GM12878 (cell line): ENCODE data around the gene RAI14. TPM values are rescaled to one million over a fixed set of nuclear protein-coding genes. Genes with fewer than 3 reads are reported as not detected.

Source experiments
- ATAC-seq: fragments of 200-7000 bp; cut with Tn5 transposase; 3 replicates; pipeline ENCODE4 v1.9.1; 2020; ENCODE audit warnings: mild to moderate bottlenecking, moderate library complexity
- BruUV-seq: library from RNA; stranded (reverse); fragments of 400-500 nt; replicated peaks from 2 replicates; lab custom pipeline; 2021; lab: Mats Ljungman, UMichigan
- CTCF ChIA-PET: fragments of 300-600 bp; sonication (Branson Sonifier 250); formaldehyde crosslinking; extraction: SDS; loops from one replicate; lab custom pipeline; 2021; ENCODE audit warnings: inconsistent platforms; lab: Yijun Ruan, JAX
- POLR2A ChIA-PET: fragments of 350-600 bp; formaldehyde crosslinking; extraction: SDS; loops from one replicate; lab custom pipeline; 2021; ENCODE audit warnings: inconsistent platforms; lab: Charles Lee
- RAD21 ChIA-PET: fragments of 300-600 bp; sonication (Branson Sonifier 250); formaldehyde crosslinking; loops from one replicate; lab custom pipeline; 2023; ENCODE audit warnings: antibody characterized with exemption; ENCODE audit not compliant: unreplicated experiment; lab: Charles Lee
- SMC1A ChIA-PET: fragments of 300-600 bp; sonication (Branson Sonifier 250); formaldehyde crosslinking; loops from one replicate; lab custom pipeline; 2023; ENCODE audit not compliant: unreplicated experiment, uncharacterized antibody; lab: Charles Lee
- DNase-seq: peaks from one replicate; pipeline ENCODE4 v3.0.0-alpha.2; 2011; ENCODE audit warnings: low read depth, low spot score
- FAIRE-seq: peaks from 3 replicates; lab custom pipeline; 2011; peaks lifted over from hg19 to GRCh38; lab: Jason Lieb, UNC
- H2AFZ ChIP-seq: 2 replicates; pipeline ENCODE4 v1.6.0; 2011; ENCODE audit warnings: low read depth, low read length, control low read depth; ENCODE audit not compliant: control insufficient read depth
- H3K27ac ChIP-seq: 2 replicates; pipeline ENCODE4 v1.5.1; 2011; ENCODE audit warnings: control low read depth; ENCODE audit not compliant: control insufficient read depth, insufficient read depth
- H3K27me3 ChIP-seq, 2 experiments: replicated peaks in 1 of 2; 2 replicates each; pipeline versions ENCODE4 v1.6.0 to v1.6.1; 2011; ENCODE audit warnings: low read length in 1 of 2; ENCODE audit not compliant: control insufficient read depth in 2 of 2, insufficient read depth in 2 of 2
- H3K36me3 ChIP-seq, 2 experiments: 2 replicates each; pipeline ENCODE4 v1.5.1; 2011; ENCODE audit warnings: low read length in 1 of 2; ENCODE audit not compliant: control insufficient read depth in 2 of 2, insufficient read depth in 2 of 2
- H3K4me1 ChIP-seq: 2 replicates; pipeline ENCODE4 v1.6.1; 2011; ENCODE audit warnings: mild to moderate bottlenecking, low read length, moderate library complexity, mixed read lengths; ENCODE audit not compliant: control insufficient read depth, insufficient read depth
- H3K4me2 ChIP-seq: 2 replicates; pipeline ENCODE4 v1.6.0; 2011; ENCODE audit warnings: control low read depth; ENCODE audit not compliant: control insufficient read depth, insufficient read depth
- H3K4me3 ChIP-seq: fragments of 200-600 bp; sonication (generic); 2 replicates; pipeline ENCODE4 v1.5.1; 2016
- H3K79me2 ChIP-seq: 2 replicates; pipeline ENCODE4 v1.6.0; 2011; ENCODE audit warnings: low read length; ENCODE audit not compliant: control insufficient read depth, insufficient read depth
- H3K9ac ChIP-seq: 2 replicates; pipeline ENCODE4 v1.8.0; 2011; ENCODE audit warnings: low read length, control low read depth, mixed read lengths; ENCODE audit not compliant: control insufficient read depth, insufficient read depth
- H3K9me3 ChIP-seq: replicated peaks from 3 replicates; pipeline ENCODE4 v1.5.1; 2011; ENCODE audit warnings: mild to moderate bottlenecking, low read length; ENCODE audit not compliant: control insufficient read depth, insufficient read depth
- H4K20me1 ChIP-seq: 2 replicates; pipeline ENCODE4 v1.6.0; 2011; ENCODE audit not compliant: control insufficient read depth, insufficient read depth
- BCL11A ChIP-seq: IDR thresholded peaks from 2 replicates; pipeline ENCODE4 v1.6.1; 2011; ENCODE audit warnings: low read depth, low read length
- BHLHE40 ChIP-seq, 2 experiments: fragments of 450-650 bp in 1 of 2; IDR thresholded peaks; 2 replicates each; pipeline ENCODE4 v1.6.1; 2011 to 2017; ENCODE audit warnings: low read depth in 2 of 2, borderline replicate concordance in 1 of 2, improper control_type of control experiment in 1 of 2, low read length in 1 of 2, mild to moderate bottlenecking in 1 of 2
- BMI1 ChIP-seq: fragments of 450-650 bp; IDR thresholded peaks from 2 replicates; pipeline ENCODE4 v1.6.1; 2016; ENCODE audit warnings: mild to moderate bottlenecking, moderate library complexity, borderline replicate concordance
- CHD2 ChIP-seq: IDR thresholded peaks from 2 replicates; pipeline ENCODE4 v1.6.1; 2011; ENCODE audit warnings: low read depth, low read length, improper control_type of control experiment, borderline replicate concordance
- FOS ChIP-seq: IDR thresholded peaks from 3 replicates; pipeline ENCODE4 v1.6.1; 2011; ENCODE audit warnings: borderline replicate concordance; ENCODE audit not compliant: insufficient read length; ENCODE audit errors: extremely low read depth
- HDGF ChIP-seq: fragments of 450-650 bp; IDR thresholded peaks from 2 replicates; pipeline ENCODE4 v1.6.1; 2016; ENCODE audit warnings: antibody characterized with exemption
- IKZF2 ChIP-seq, 2 experiments: fragments of 450-650 bp; IDR thresholded peaks; 2 replicates each; pipeline ENCODE4 v1.6.1; 2017; ENCODE audit warnings: mild to moderate bottlenecking in 2 of 2, moderate library complexity in 2 of 2
- KAT2A ChIP-seq: conservative IDR thresholded peaks from 2 replicates; pipeline ENCODE4 v1.6.1; 2011; ENCODE audit warnings: low read depth, low read length; ENCODE audit not compliant: control insufficient read depth
- NRF1 ChIP-seq: conservative IDR thresholded peaks from 2 replicates; pipeline ENCODE4 v1.6.1; 2011; ENCODE audit warnings: mild to moderate bottlenecking, low read depth, low read length, improper control_type of control experiment
- POLR2AphosphoS5 ChIP-seq: IDR thresholded peaks from 2 replicates; pipeline ENCODE4 v1.6.1; 2011; ENCODE audit warnings: mild to moderate bottlenecking, low read length, inconsistent platforms
- RELA ChIP-seq: fragments of 450-650 bp; IDR thresholded peaks from 2 replicates; pipeline ENCODE4 v1.8.0; 2014; ENCODE audit warnings: borderline replicate concordance; ENCODE audit not compliant: partially characterized antibody
- SIX5 ChIP-seq: IDR thresholded peaks from 2 replicates; pipeline ENCODE4 v1.6.1; 2011; ENCODE audit warnings: mild to moderate bottlenecking, low read depth, low read length, moderate library complexity; ENCODE audit not compliant: severe bottlenecking
- SMAD1 ChIP-seq: fragments of 450-650 bp; IDR thresholded peaks from 2 replicates; pipeline ENCODE4 v1.6.1; 2018; ENCODE audit warnings: mild to moderate bottlenecking, low read depth; ENCODE audit not compliant: partially characterized antibody
- SREBF1 ChIP-seq: IDR thresholded peaks from 2 replicates; pipeline ENCODE4 v1.6.1; 2012; ENCODE audit warnings: mild to moderate bottlenecking, low read length
- STAT1 ChIP-seq: fragments of 450-650 bp; conservative IDR thresholded peaks from 2 replicates; pipeline ENCODE4 v1.6.1; 2014; ENCODE audit warnings: antibody characterized with exemption, mild to moderate bottlenecking
- USF2 ChIP-seq: IDR thresholded peaks from 2 replicates; pipeline ENCODE4 v1.6.1; 2011; ENCODE audit warnings: low read depth, low read length, improper control_type of control experiment, borderline replicate concordance
- ZNF274 ChIP-seq: IDR thresholded peaks from one replicate; pipeline ENCODE4 v1.8.0; 2011; ENCODE audit not compliant: insufficient read length, insufficient read depth
- ZNF687 ChIP-seq: fragments of 450-650 bp; IDR thresholded peaks from 2 replicates; pipeline ENCODE4 v1.6.1; 2017; ENCODE audit warnings: mild to moderate bottlenecking, moderate library complexity
- WGBS: methylation state at CpG from one replicate; pipeline ENCODE4 v1.1.6; 2016; ENCODE audit warnings: low lambda C conversion rate; ENCODE audit not compliant: insufficient replicate concordance, insufficient coverage; ENCODE audit errors: missing lambda C conversion rate; 5-methylcytosine and 5-hydroxymethylcytosine counted together
- in situ Hi-C: fragments of 300-500 bp; cut with MboI; formaldehyde crosslinking; loops from 9 replicates; pipeline ENCODE4 v1.14.3; 2018; ENCODE audit warnings: mixed read lengths
- intact Hi-C: fragments of 100-400 bp; cut with micrococcal nuclease; formaldehyde crosslinking; loops from one replicate; pipeline ENCODE4 v1.14.2; 2022; ENCODE audit not compliant: unreplicated experiment
- polyA plus RNA-seq, 11 experiments: library from polyadenylated mRNA; depleted of rRNA in 4 of 11; unstranded in 6 of 11; stranded (reverse) in 5 of 11; fragments of >200 nt; fragmentation: Nextera tagmentation in 4 of 11; fragmentation: Illumina TruSeq in 1 of 11; extraction: Ambion mirVana in 4 of 11; extraction: Trizol in 1 of 11; gene quantifications; 1 replicate in 1 of 11; 2 replicates in 10 of 11; pipeline versions ENCODE4 v1.2.1 to v1.2.3, GENCODE V29; 2011 to 2016; ENCODE audit warnings: inconsistent platforms in 2 of 11, missing spikeins in 2 of 11, low read depth in 1 of 11
- total RNA-seq, 4 experiments: library from RNA; depleted of rRNA in 3 of 4; stranded (reverse); fragments of >200 nt in 3 of 4; fragmentation: Illumina TruSeq in 1 of 4; extraction: Trizol in 1 of 4; gene quantifications; 2 replicates each; pipeline versions ENCODE4 v1.2.1 to v1.2.3, GENCODE V29; 2013 to 2021
- TF ChIP-seq, protein P1 (sequence below): fragments of 450-650 bp; IDR thresholded peaks from 2 replicates; pipeline ENCODE4 v1.6.1; 2018; ENCODE audit warnings: borderline replicate concordance, mild to moderate bottlenecking; ENCODE audit not compliant: partially characterized antibody

RAI14 gene
- total and polyA plus RNA-seq, 10 of the 15 experiments (the other 5 are each of a cell fraction or from before 2014, with no cell fraction given), result 0.18 to 4.6 (median 1.9) TPM

GRCh38 chr5:34770486-34770885 is 114.4 kb downstream of the RAI14 start:
- no peaks in the 10 kb centered on the region for H3K79me2 ChIP-seq
- no peak overlapping the region for H3K4me3 ChIP-seq
- TF ChIP-seq RELA (no peak), SREBF1 (no peak), BCL11A (no peak), USF2 (no peak), KAT2A (no peak), BHLHE40 (IDR thresholded peaks at IDR 0.05; ENCODE audit: borderline replicate concordance in 1 of 2, low read depth in 2 of 2, low read length in 1 of 2) (no peak), ZNF687 (no peak), STAT1 (no peak), BMI1 (no peak), IKZF2 (IDR thresholded peaks at IDR 0.05) (no peak), ZNF274 (no peak), CHD2 (no peak), FOS (no peak), SMAD1 (no peak), NRF1 (no peak), HDGF (no peak), POLR2AphosphoS5 (no peak), SIX5 (no peak)
- TF ChIP-seq, protein P1, sequence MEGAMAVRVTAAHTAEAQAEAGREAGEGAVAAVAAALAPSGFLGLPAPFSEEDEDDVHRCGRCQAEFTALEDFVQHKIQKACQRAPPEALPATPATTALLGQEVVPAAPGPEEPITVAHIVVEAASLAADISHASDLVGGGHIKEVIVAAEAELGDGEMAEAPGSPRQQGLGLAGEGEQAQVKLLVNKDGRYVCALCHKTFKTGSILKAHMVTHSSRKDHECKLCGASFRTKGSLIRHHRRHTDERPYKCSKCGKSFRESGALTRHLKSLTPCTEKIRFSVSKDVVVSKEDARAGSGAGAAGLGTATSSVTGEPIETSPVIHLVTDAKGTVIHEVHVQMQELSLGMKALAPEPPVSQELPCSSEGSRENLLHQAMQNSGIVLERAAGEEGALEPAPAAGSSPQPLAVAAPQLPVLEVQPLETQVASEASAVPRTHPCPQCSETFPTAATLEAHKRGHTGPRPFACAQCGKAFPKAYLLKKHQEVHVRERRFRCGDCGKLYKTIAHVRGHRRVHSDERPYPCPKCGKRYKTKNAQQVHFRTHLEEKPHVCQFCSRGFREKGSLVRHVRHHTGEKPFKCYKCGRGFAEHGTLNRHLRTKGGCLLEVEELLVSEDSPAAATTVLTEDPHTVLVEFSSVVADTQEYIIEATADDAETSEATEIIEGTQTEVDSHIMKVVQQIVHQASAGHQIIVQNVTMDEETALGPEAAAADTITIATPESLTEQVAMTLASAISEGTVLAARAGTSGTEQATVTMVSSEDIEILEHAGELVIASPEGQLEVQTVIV, result no peak
- intact Hi-C loops (no loop called here), in situ Hi-C loops (no loop called here)
- no peak overlapping the region for H2AFZ ChIP-seq
- no peak overlapping the region for H3K27ac ChIP-seq
- ATAC-seq, result no peak
- ChIA-PET CTCF (no interaction called here), RAD21 (no interaction called here), SMC1A (no interaction called here), POLR2A (no interaction called here)
- no peak overlapping the region for H3K4me2 ChIP-seq
- no TSS peak for BruUV-seq
- H3K9ac ChIP-seq, result no peak overlapping the region
- WGBS, result 22% methylated on average over 4 of the region's 4 CpGs
- H3K36me3 ChIP-seq, result no peaks in the 10 kb centered on the region
- H3K27me3 ChIP-seq, result no peaks in the 10 kb centered on the region; a peak in 1 of 4 replicates
- no peaks in the 10 kb centered on the region; the same call in 2 of the 3 replicates for H3K9me3 ChIP-seq
- H4K20me1 ChIP-seq, result no peaks in the 10 kb centered on the region
- no peaks in the 10 kb centered on the region for H3K4me1 ChIP-seq
- no peak for FAIRE-seq
- no peak for DNase-seq
